ENCODE results near the gene ACSF2.

Gene ACSF2

GRCh38 chr17:50440838-50441829 lies 15.1 kb downstream of the ACSF2 start:
- DNase-seq, result no peak

- no peak for DNase-seq
Observed at GRCh38 chr17:50443505-50443974, 17.5 kb downstream of the ACSF2 start.

GRCh38 chr17:50444841-50445715 lies 19.1 kb downstream of the ACSF2 start:
- DNase-seq, result no peak

GRCh38 chr17:50445730-50446325 lies 19.8 kb downstream of the ACSF2 start:
- no peak for DNase-seq

GRCh38 chr17:50447870-50448595 lies 22.0 kb downstream of the ACSF2 start:
- no peak for DNase-seq

GRCh38 chr17:50448643-50449042 lies 22.6 kb downstream of the ACSF2 start:
- DNase-seq, result no peak

GRCh38 chr17:50451943-50452629 lies 26.1 kb downstream of the ACSF2 start:
- no peak for DNase-seq

GRCh38 chr17:50452630-50453300 lies 26.7 kb downstream of the ACSF2 start:
- no peak for DNase-seq

GRCh38 chr17:50453901-50454300 lies 27.9 kb downstream of the ACSF2 start:
- DNase-seq, result no peak

GRCh38 chr17:50457621-50458020 lies 31.6 kb downstream of the ACSF2 start:
- DNase-seq, result no peak

- no peak for DNase-seq
Observed at GRCh38 chr17:50458270-50458669, 32.3 kb downstream of the ACSF2 start.

- no peak for DNase-seq
Observed at GRCh38 chr17:50458701-50459676, 33.0 kb downstream of the ACSF2 start.

- no peak for DNase-seq
Observed at GRCh38 chr17:50459756-50460155, 33.7 kb downstream of the ACSF2 start.

GRCh38 chr17:50460831-50461526 lies 35.0 kb downstream of the ACSF2 start:
- no peak for DNase-seq

GRCh38 chr17:50461550-50462132 lies 35.6 kb downstream of the ACSF2 start:
- no peak for DNase-seq

GRCh38 chr17:50462446-50462845 lies 36.4 kb downstream of the ACSF2 start:
- DNase-seq, result no peak

GRCh38 chr17:50464121-50464520 lies 38.1 kb downstream of the ACSF2 start:
- no peak for DNase-seq

GRCh38 chr17:50464736-50465135 lies 38.7 kb downstream of the ACSF2 start:
- DNase-seq, result no peak

GRCh38 chr17:50465171-50465570 lies 39.2 kb downstream of the ACSF2 start:
- no peak for DNase-seq

Data from COR-L47 (cell line).